Measurements from ENCODE around the gene CARMIL1.

- no peak for TF ChIP-seq JUN (IDR thresholded peaks at IDR 0.05; ENCODE audit: low read depth, low read length)
- no peak for TF ChIP-seq USF2 (IDR thresholded peaks at IDR 0.05; ENCODE audit: low read length)
- TF ChIP-seq CHD2 (IDR thresholded peaks at IDR 0.05; ENCODE audit: low read length): no peak
- TF ChIP-seq MAX (IDR thresholded peaks at IDR 0.05): no peak
Measured at GRCh38 chr6:25280344-25281074, 1.3 kb downstream of the CARMIL1 start.

Data from H1 (cell line).